ENCODE measurements around the gene CIAO3. TPM values are rescaled to one million over a fixed set of nuclear protein-coding genes. Genes with fewer than 3 reads are reported as not detected.

CIAO3 gene
- total and polyA plus RNA-seq, 10 of the 15 experiments (the other 5 are each of a cell fraction or from before 2014, with no cell fraction given) = 1.4 to 37.5 (median 30.8) TPM

DNA sequence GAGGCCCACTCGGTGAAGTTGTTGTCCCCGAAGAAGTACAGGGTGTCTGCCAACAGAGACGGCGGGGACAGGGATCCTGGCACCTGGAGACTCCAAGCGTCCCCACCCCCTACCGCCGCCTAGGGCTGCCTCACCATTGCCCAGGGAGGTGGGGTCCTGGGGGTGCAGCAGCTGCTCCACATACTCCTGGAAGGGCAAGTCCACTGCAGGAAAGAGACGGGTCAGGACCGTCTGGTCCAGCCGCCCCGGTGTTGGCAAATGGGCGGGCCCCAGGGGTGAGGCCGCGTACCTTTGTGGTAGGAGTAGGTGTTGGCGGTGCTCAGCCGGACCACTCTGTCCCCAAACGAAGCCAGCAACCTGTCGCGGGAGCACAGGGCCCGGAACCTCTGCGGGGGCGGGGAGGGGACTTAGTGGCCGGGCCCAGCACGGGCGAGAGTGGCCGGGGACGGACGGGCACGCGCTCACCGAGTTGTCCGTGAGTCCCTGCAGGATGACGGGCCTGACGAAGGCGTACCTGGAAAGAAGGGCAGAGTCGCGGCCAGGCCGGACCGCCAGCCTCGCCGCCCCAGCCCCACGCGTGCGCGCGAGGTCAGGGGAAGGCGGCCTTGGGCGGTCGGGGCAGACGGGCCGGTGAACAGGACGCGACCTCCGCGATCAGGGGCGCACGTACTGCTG is 57.3 kb downstream of the CIAO3 start:
- in situ Hi-C loops (cut with MboI) (no loop called here), intact Hi-C loops (cut with micrococcal nuclease; ENCODE audit: unreplicated experiment) (loop anchor here (2.0 to 5.0 kb wide), 3 partner anchors 37 to 157 kb away; partner anchors contain the start of genes ANTKMT, CAPN15 and METTL26)
- FAIRE-seq (no peak), DNase-seq (ENCODE audit: low read depth, low spot score) (no peak), ATAC-seq (no peak)
- ChIA-PET RAD21 (ENCODE audit: unreplicated experiment) (no interaction called here), CTCF (interaction anchor here (0.8 kb wide), 1 partner anchor 35 kb away, joined by 3 read pairs; no protein-coding TSS in a partner anchor), POLR2A (interaction anchor here (1.0 kb wide), 1 partner anchor 12 kb away, joined by 3 read pairs; no protein-coding TSS in a partner anchor), SMC1A (ENCODE audit: uncharacterized antibody, unreplicated experiment) (no interaction called here)
- peaks cover 15% of the 10 kb centered on the region for H3K4me1 ChIP-seq (ENCODE audit: control insufficient read depth, insufficient read depth, low read length)
- peak overlapping the region; percentile 67 for H3K4me3 ChIP-seq
- 0 out of 2 replicates have a peak overlapping the region, but pooled peaks have one; percentile 11 for H2AFZ ChIP-seq (ENCODE audit: control insufficient read depth, low read depth, low read length)
- H3K4me2 ChIP-seq (ENCODE audit: control insufficient read depth, insufficient read depth) = peak overlapping the region; percentile 90
- no peaks in the 10 kb centered on the region for H3K9me3 ChIP-seq (replicated peaks; ENCODE audit: control insufficient read depth, insufficient read depth, low read length)
- BruUV-seq (replicated peaks) = no TSS peak
- 24% methylated on average over 41 of the region's 57 CpGs for WGBS (ENCODE audit: insufficient coverage, insufficient replicate concordance, low lambda C conversion rate, missing lambda C conversion rate)
- peaks cover 24% of the 10 kb centered on the region for H3K79me2 ChIP-seq (ENCODE audit: control insufficient read depth, insufficient read depth, low read length)
- TF ChIP-seq EGR1 (IDR thresholded peaks at IDR 0.05; ENCODE audit: borderline replicate concordance in 1 of 2, low read depth in 2 of 2, low read length in 2 of 2) (0 out of 3 replicates have a peak, but pooled peaks of 1 of the 2 experiments have one; percentile 35), PKNOX1 (IDR thresholded peaks at IDR 0.05) (no peak), POLR2AphosphoS2 (IDR thresholded peaks at IDR 0.05; ENCODE audit: low read depth, low read length) (peak; percentile 85; the same call in 1 of the 2 replicates), BACH1 (IDR thresholded peaks at IDR 0.05; ENCODE audit: borderline replicate concordance) (peak; percentile 87; the same call in 1 of the 2 replicates), NFYB (IDR thresholded peaks at IDR 0.05; ENCODE audit: insufficient read depth, low read depth, low read length) (no peak)
- peaks cover 6 to 14% of the 10 kb centered on the region in 2 experiments; a peak in 2 of 4 replicates for H3K36me3 ChIP-seq (ENCODE audit: control insufficient read depth in 2 of 2, insufficient read depth in 2 of 2, low read length in 1 of 2)
- peaks cover 6% of the 10 kb centered on the region; the same call in 1 of the 2 replicates for H4K20me1 ChIP-seq (ENCODE audit: control insufficient read depth, insufficient read depth)
- H3K27me3 ChIP-seq (replicated peaks in 1 of 2; ENCODE audit: control insufficient read depth in 2 of 2, insufficient read depth in 2 of 2, low read length in 1 of 2) = no peaks in the 10 kb centered on the region
- peak overlapping the region; percentile 44; the same call in 1 of the 2 replicates for H3K27ac ChIP-seq (ENCODE audit: control insufficient read depth, insufficient read depth)
- peak overlapping the region; percentile 61 for H3K9ac ChIP-seq (ENCODE audit: control insufficient read depth, insufficient read depth, low read length)

Data from GM12878 (cell line).